Endothelial cell of umbilical vein (primary cell): ENCODE data around the gene GKN2. TPM values are rescaled to one million over a fixed set of nuclear protein-coding genes. Genes with fewer than 3 reads are reported as not detected.

Experiments used
- BruUV-seq: library from RNA; stranded (reverse); fragments of 400-500 nt; replicated peaks from 2 replicates; lab custom pipeline; 2021; lab: Mats Ljungman, UMichigan
- CTCF ChIA-PET: fragments of 300-600, 350-600 bp; sonication (Branson Sonifier 250); formaldehyde crosslinking; loops from one replicate; lab custom pipeline; 2021; ENCODE audit warnings: antibody characterized with exemption, inconsistent platforms; lab: Charles Lee
- POLR2A ChIA-PET: fragments of 300-600, 350-600 bp; sonication (Branson Sonifier 250); formaldehyde crosslinking; loops from one replicate; lab custom pipeline; 2021; ENCODE audit warnings: antibody characterized with exemption, inconsistent platforms; lab: Charles Lee
- DNase-seq: peaks from one replicate; pipeline ENCODE4 v3.0.0-alpha.2; 2011; ENCODE audit warnings: low read depth, low spot score
- FAIRE-seq: peaks from 2 replicates; lab custom pipeline; 2011; peaks lifted over from hg19 to GRCh38; lab: Jason Lieb, UNC
- H2AFZ ChIP-seq: 2 replicates; pipeline ENCODE4 v1.6.0; 2012; ENCODE audit warnings: low read depth, low read length, control low read depth, inconsistent platforms
- H3K27ac ChIP-seq: 2 replicates; pipeline ENCODE4 v1.5.1; 2011; ENCODE audit warnings: low read depth, mild to moderate bottlenecking, control low read depth, low read length, moderate library complexity; ENCODE audit not compliant: insufficient read depth
- H3K27me3 ChIP-seq, 2 experiments: 2 replicates each; pipeline versions ENCODE4 v1.6.0 to v1.6.1; 2011; ENCODE audit warnings: low read length in 2 of 2, mixed read lengths in 1 of 2; ENCODE audit not compliant: control insufficient read depth in 2 of 2, insufficient read depth in 2 of 2
- H3K36me3 ChIP-seq, 2 experiments: 2 replicates in 1 of 2; 3 replicates in 1 of 2; pipeline ENCODE4 v1.5.1; 2011; ENCODE audit warnings: low read length in 2 of 2, mild to moderate bottlenecking in 1 of 2, moderate library complexity in 1 of 2; ENCODE audit not compliant: control insufficient read depth in 2 of 2, insufficient read depth in 2 of 2; ENCODE audit errors: extremely low read depth in 1 of 2
- H3K4me1 ChIP-seq: 3 replicates; pipeline ENCODE4 v1.5.1; 2011; ENCODE audit warnings: mild to moderate bottlenecking, low read length; ENCODE audit not compliant: control insufficient read depth, insufficient read depth; ENCODE audit errors: extremely low read depth
- H3K4me2 ChIP-seq: 2 replicates; pipeline ENCODE4 v1.6.1; 2011; ENCODE audit warnings: low read length, control low read depth, mixed read lengths; ENCODE audit not compliant: insufficient read depth
- H3K4me3 ChIP-seq, 3 experiments: fragments of 200-600 bp in 1 of 3; sonication (generic), shearing (Covaris generic) in 1 of 3; replicated peaks in 1 of 3; 2 replicates each; pipeline ENCODE4 v1.5.1; 2011 to 2016; ENCODE audit warnings: control low read depth in 3 of 3, low read length in 3 of 3, mild to moderate bottlenecking in 2 of 3, inconsistent platforms in 1 of 3, low read depth in 1 of 3, moderate library complexity in 1 of 3; ENCODE audit not compliant: insufficient read depth in 1 of 3
- H3K79me2 ChIP-seq: 2 replicates; pipeline ENCODE4 v1.6.0; 2012; ENCODE audit warnings: low read length, inconsistent platforms; ENCODE audit not compliant: control insufficient read depth, insufficient read depth
- H3K9ac ChIP-seq: replicated peaks from 2 replicates; pipeline ENCODE3; 2011; ENCODE audit warnings: low read length, control low read depth; ENCODE audit not compliant: insufficient read depth; ENCODE audit errors: extremely low read depth
- H3K9me1 ChIP-seq: replicated peaks from 3 replicates; pipeline ENCODE4 v1.6.0; 2011; ENCODE audit warnings: mild to moderate bottlenecking, low read length; ENCODE audit not compliant: control insufficient read depth, insufficient read depth; ENCODE audit errors: extremely low read depth
- H3K9me3 ChIP-seq: replicated peaks from 2 replicates; pipeline ENCODE4 v1.5.1; 2012; ENCODE audit warnings: low read length, inconsistent platforms; ENCODE audit not compliant: control insufficient read depth, insufficient read depth
- H4K20me1 ChIP-seq: replicated peaks from 2 replicates; pipeline ENCODE3; 2011; ENCODE audit warnings: mild to moderate bottlenecking, low read length; ENCODE audit not compliant: control insufficient read depth, insufficient read depth; ENCODE audit errors: extremely low read depth
- EZH2 ChIP-seq: IDR thresholded peaks from 2 replicates; pipeline ENCODE4 v1.6.1; 2012; ENCODE audit warnings: borderline replicate concordance, low read depth, mild to moderate bottlenecking, moderate library complexity, low read length, inconsistent platforms; ENCODE audit not compliant: severe bottlenecking
- FOS ChIP-seq: IDR thresholded peaks from 2 replicates; pipeline ENCODE4 v1.6.1; 2011; ENCODE audit warnings: mild to moderate bottlenecking, low read length, moderate library complexity, borderline replicate concordance; ENCODE audit not compliant: insufficient read depth
- GATA2 ChIP-seq: IDR thresholded peaks from 2 replicates; pipeline ENCODE4 v1.7.0; 2011; ENCODE audit warnings: low read depth, mild to moderate bottlenecking, moderate library complexity, mixed read lengths, low read length; ENCODE audit not compliant: insufficient read length, insufficient read depth
- JUN ChIP-seq: IDR thresholded peaks from 2 replicates; pipeline ENCODE4 v1.6.1; 2011; ENCODE audit warnings: borderline replicate concordance, low read depth; ENCODE audit not compliant: insufficient read length, insufficient read depth
- MYC ChIP-seq: IDR thresholded peaks from one replicate; pipeline ENCODE4 v1.6.1; 2011; ENCODE audit warnings: mild to moderate bottlenecking, low read depth, low read length
- POLR2A ChIP-seq: IDR thresholded peaks from 2 replicates; pipeline ENCODE4 v1.6.1; 2012; ENCODE audit warnings: low read depth, mild to moderate bottlenecking, control low read depth, low read length
- POLR2AphosphoS5 ChIP-seq: IDR thresholded peaks from 2 replicates; pipeline ENCODE4 v1.6.1; 2012; ENCODE audit warnings: low read depth, mild to moderate bottlenecking, control low read depth, low read length, moderate library complexity; ENCODE audit not compliant: insufficient read depth
- dilution Hi-C: fragments of 300-500 bp; cut with MboI; formaldehyde crosslinking; loops from one replicate; pipeline ENCODE4 v1.15.0; 2019; ENCODE audit warnings: low sequenced_read_pairs; ENCODE audit not compliant: extremely low pct_ligation_motif_present
- intact Hi-C: fragments of 100-400 bp; cut with micrococcal nuclease; formaldehyde crosslinking; loops from one replicate; pipeline ENCODE4 v1.10.0; 2022
- polyA plus RNA-seq, 4 experiments: library from polyadenylated mRNA; depleted of rRNA in 3 of 4; stranded (reverse) in 3 of 4; unstranded in 1 of 4; fragments of >200 nt; gene quantifications; 2 replicates each; pipeline versions ENCODE4 v1.2.1 to v1.2.3, GENCODE V29; 2011 to 2012; ENCODE audit warnings: missing spikeins in 1 of 4
- total RNA-seq: library from RNA; stranded (reverse); gene quantifications from 2 replicates; pipeline ENCODE4 v1.2.3, GENCODE V29; 2021
- TF ChIP-seq, protein P1 (sequence below), 2 donors: IDR thresholded peaks; 1 replicate in 1 of 2; 2 replicates in 1 of 2; pipeline ENCODE4 v1.5.1; 2011; ENCODE audit warnings: low read length in 2 of 2, mild to moderate bottlenecking in 2 of 2, moderate library complexity in 2 of 2, control low read depth in 1 of 2, inconsistent platforms in 1 of 2, low read depth in 1 of 2; ENCODE audit not compliant: insufficient read depth in 1 of 2; ENCODE audit errors: extremely low read depth in 1 of 2
- TF ChIP-seq, protein P2 (sequence below): IDR thresholded peaks from 2 replicates; pipeline ENCODE4 v1.6.1; 2011; ENCODE audit not compliant: insufficient read depth, insufficient read length

The GKN2 gene
- total and polyA plus RNA-seq, 2 donors (not counting 3 experiments of a cell fraction or from before 2014, with no cell fraction given), result not detected

DNA sequence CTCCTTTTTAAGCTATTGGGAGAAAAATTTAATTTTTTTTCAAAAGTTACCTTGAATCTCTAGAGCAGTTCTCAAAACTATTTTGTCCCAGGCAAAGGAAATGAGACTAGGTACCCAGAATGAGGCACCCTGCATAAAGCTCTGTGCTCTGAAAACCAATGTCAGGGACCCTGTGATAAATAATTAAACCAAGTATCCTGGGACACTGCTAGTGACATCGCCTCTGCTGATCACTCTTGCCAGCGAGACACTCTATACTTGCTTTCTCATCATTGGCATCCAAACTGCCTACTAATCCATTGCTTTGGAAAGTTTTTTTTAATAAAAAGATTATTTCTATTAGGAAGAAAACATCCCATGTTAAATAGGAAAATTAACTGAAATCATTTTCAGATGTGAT, 23.2 kb upstream of the GKN2 start:
- no peaks in the 10 kb centered on the region for H3K4me1 ChIP-seq
- ChIA-PET POLR2A (no interaction called here), CTCF (interaction anchor here (0.9 to 3.6 kb wide), 3 partner anchors 13 to 33 kb away, joined by 4 to 18 read pairs (median 7); no protein-coding TSS in a partner anchor)
- H3K27me3 ChIP-seq, result peaks cover 21 to 24% of the 10 kb centered on the region in 2 experiments
- no TSS peak for BruUV-seq
- no peaks in the 10 kb centered on the region for H3K36me3 ChIP-seq
- dilution Hi-C loops (no loop called here), intact Hi-C loops (no loop called here)
- H2AFZ ChIP-seq, result no peak overlapping the region
- H3K4me3 ChIP-seq, result no peak overlapping the region
- no peaks in the 10 kb centered on the region for H3K9me1 ChIP-seq
- TF ChIP-seq GATA2, result no peak
- TF ChIP-seq, protein P1, sequence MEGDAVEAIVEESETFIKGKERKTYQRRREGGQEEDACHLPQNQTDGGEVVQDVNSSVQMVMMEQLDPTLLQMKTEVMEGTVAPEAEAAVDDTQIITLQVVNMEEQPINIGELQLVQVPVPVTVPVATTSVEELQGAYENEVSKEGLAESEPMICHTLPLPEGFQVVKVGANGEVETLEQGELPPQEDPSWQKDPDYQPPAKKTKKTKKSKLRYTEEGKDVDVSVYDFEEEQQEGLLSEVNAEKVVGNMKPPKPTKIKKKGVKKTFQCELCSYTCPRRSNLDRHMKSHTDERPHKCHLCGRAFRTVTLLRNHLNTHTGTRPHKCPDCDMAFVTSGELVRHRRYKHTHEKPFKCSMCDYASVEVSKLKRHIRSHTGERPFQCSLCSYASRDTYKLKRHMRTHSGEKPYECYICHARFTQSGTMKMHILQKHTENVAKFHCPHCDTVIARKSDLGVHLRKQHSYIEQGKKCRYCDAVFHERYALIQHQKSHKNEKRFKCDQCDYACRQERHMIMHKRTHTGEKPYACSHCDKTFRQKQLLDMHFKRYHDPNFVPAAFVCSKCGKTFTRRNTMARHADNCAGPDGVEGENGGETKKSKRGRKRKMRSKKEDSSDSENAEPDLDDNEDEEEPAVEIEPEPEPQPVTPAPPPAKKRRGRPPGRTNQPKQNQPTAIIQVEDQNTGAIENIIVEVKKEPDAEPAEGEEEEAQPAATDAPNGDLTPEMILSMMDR (IDR thresholded peaks at IDR 0.05; ENCODE audit: extremely low read depth in 1 of 2, insufficient read depth in 1 of 2, low read depth in 1 of 2, low read length in 2 of 2), result no peak
- TF ChIP-seq POLR2AphosphoS5, result no peak
- TF ChIP-seq EZH2, result no peak
- no peak for TF ChIP-seq MYC
- no peak for TF ChIP-seq POLR2A
- TF ChIP-seq, protein P2, sequence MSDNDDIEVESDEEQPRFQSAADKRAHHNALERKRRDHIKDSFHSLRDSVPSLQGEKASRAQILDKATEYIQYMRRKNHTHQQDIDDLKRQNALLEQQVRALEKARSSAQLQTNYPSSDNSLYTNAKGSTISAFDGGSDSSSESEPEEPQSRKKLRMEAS, result no peak
- no peak for TF ChIP-seq FOS
- no peak for TF ChIP-seq JUN
- no peak overlapping the region for H3K9ac ChIP-seq
- DNase-seq, result no peak
- FAIRE-seq, result no peak
- no peaks in the 10 kb centered on the region for H4K20me1 ChIP-seq
- H3K27ac ChIP-seq, result no peak overlapping the region
- H3K4me2 ChIP-seq, result no peak overlapping the region
- H3K9me3 ChIP-seq, result no peaks in the 10 kb centered on the region
- no peaks in the 10 kb centered on the region for H3K79me2 ChIP-seq
